Measurements from ENCODE around the gene TMEM41B. TPM values are rescaled to one million over a fixed set of nuclear protein-coding genes. Genes with fewer than 3 reads are reported as not detected.
A peak's percentile ranks its signal among the peaks of the same experiment; 100 is the strongest.

TMEM41B gene
- total and polyA plus RNA-seq, 2 experiments from 2014 or later, result 35.3 to 47.7 TPM

DNA sequence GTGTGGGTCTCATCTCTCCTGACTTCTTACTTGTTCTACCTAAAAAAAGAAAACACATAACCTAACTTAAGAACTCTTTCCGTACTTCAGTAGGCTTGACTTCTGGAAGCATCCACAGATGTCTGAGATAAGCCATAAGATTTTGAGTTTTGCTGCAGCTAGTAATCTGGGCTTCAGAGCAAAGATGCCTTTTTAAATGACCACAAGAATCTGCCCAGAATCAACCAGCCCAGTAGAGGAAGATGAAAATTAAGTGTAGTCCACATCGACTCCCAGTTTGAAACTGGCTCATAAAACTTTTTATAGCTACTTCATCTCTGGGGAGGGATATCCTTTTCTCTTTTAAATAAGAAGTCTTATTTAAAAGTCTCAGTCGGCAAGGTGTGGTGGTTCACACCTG, 60.0 kb downstream of the TMEM41B start:
- 83% methylated on average over 3 of the region's 3 CpGs for WGBS, 2 experiments (ENCODE audit: low coverage in 1 of 2, low lambda C conversion rate in 2 of 2, missing lambda C conversion rate in 2 of 2)
- no peak overlapping the region for H3K4me3 ChIP-seq
- 0 out of 2 replicates have a peak, but pooled peaks cover 5% of the 10 kb centered on the region for H3K36me3 ChIP-seq (ENCODE audit: low read depth)
- no peaks in the 10 kb centered on the region for H3K9me3 ChIP-seq (ENCODE audit: low read depth)
- in situ Hi-C loops (cut with MboI), result no loop called here
- H2AFZ ChIP-seq, result no peak overlapping the region
- H4K20me1 ChIP-seq (ENCODE audit: insufficient read depth), result peaks cover 14% of the 10 kb centered on the region; the same call in 1 of the 2 replicates
- H3K79me2 ChIP-seq (ENCODE audit: insufficient read depth), result peaks cover 100% of the 10 kb centered on the region
- no peak for DNase-seq
- no peak overlapping the region for H3K9ac ChIP-seq
- H3K4me2 ChIP-seq (ENCODE audit: unreplicated experiment), result no peak overlapping the region
- peaks cover 10% of the 10 kb centered on the region for H3K4me1 ChIP-seq (ENCODE audit: insufficient read depth)
- H3K27ac ChIP-seq, result no peak overlapping the region
- H3K9me2 ChIP-seq (ENCODE audit: insufficient read depth), result no peaks in the 10 kb centered on the region
- no peaks in the 10 kb centered on the region for H3K27me3 ChIP-seq (replicated peaks; ENCODE audit: insufficient read depth)
- peaks cover 12% of the 10 kb centered on the region; the same call in 1 of the 2 replicates for H3F3A ChIP-seq (ENCODE audit: insufficient read depth)
- no peak for TF ChIP-seq EZH2 (IDR thresholded peaks at IDR 0.05; ENCODE audit: insufficient read depth, poor library complexity, severe bottlenecking)
- TF ChIP-seq EZH2phosphoT487 (IDR thresholded peaks at IDR 0.05; ENCODE audit: insufficient read depth, low read depth), result no peak

DNA sequence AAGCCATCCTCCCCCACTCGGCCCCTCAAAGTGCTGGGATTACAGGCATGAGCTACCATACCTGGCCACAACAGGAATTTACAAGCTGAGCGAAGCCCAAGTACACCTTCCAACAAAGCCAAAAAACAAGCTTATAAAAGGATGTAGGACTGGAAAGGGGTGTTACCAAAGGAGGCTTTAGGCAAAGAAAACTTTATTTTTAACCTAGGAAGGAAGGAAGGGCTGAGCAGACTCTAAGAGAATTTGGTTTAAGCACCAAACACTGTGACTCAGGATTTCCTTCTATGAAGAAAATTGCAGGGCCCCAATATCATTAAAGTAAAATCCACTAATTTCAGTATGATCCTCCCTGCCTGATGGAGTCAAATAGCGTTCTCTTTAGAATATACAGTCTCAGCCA, 61.3 kb downstream of the TMEM41B start:
- in situ Hi-C loops (cut with MboI), result no loop called here
- H3K27me3 ChIP-seq (replicated peaks; ENCODE audit: insufficient read depth), result no peaks in the 10 kb centered on the region
- peaks cover 6% of the 10 kb centered on the region; the same call in 1 of the 2 replicates for H4K20me1 ChIP-seq (ENCODE audit: insufficient read depth)
- peaks cover 100% of the 10 kb centered on the region for H3K79me2 ChIP-seq (ENCODE audit: insufficient read depth)
- WGBS, 2 experiments (ENCODE audit: low coverage in 1 of 2, low lambda C conversion rate in 2 of 2, missing lambda C conversion rate in 2 of 2), result 42 to 45% methylated on average over 3 of the region's 3 CpGs
- no peak overlapping the region for H2AFZ ChIP-seq
- H3F3A ChIP-seq (ENCODE audit: insufficient read depth), result peaks cover 12% of the 10 kb centered on the region; the same call in 1 of the 2 replicates
- no peaks in the 10 kb centered on the region for H3K9me3 ChIP-seq (ENCODE audit: low read depth)
- H3K4me3 ChIP-seq, result no peak overlapping the region
- peak; percentile 60 for DNase-seq
- H3K27ac ChIP-seq, result peak overlapping the region; percentile 30; the same call in 1 of the 2 replicates
- 0 out of 2 replicates have a peak, but pooled peaks cover 5% of the 10 kb centered on the region for H3K36me3 ChIP-seq (ENCODE audit: low read depth)
- peaks cover 10% of the 10 kb centered on the region for H3K4me1 ChIP-seq (ENCODE audit: insufficient read depth)
- H3K9ac ChIP-seq, result no peak overlapping the region
- no peak for TF ChIP-seq EZH2 (IDR thresholded peaks at IDR 0.05; ENCODE audit: insufficient read depth, poor library complexity, severe bottlenecking)
- no peak for TF ChIP-seq EZH2phosphoT487 (IDR thresholded peaks at IDR 0.05; ENCODE audit: insufficient read depth, low read depth)
- H3K4me2 ChIP-seq (ENCODE audit: unreplicated experiment), result peak overlapping the region; percentile 3
- no peaks in the 10 kb centered on the region for H3K9me2 ChIP-seq (ENCODE audit: insufficient read depth)

DNA sequence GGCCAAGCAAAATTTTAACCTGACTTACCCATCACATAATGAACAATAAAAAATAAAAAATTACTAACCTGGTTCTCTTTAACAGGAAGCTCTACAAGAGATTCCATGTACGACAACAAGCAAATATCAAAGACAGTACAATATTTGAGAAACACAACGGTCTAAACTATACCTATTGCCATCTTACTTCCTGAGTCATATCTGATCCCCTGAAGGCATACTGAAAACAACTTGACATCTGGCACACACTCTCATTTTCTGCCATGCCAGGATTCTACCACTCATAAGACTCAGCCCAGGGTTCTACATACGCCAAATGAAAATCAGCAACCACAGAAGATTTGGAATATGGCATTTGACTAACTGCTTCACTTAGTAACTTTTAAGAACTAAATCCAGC, 63.1 kb downstream of the TMEM41B start:
- Histone ChIP-seq H3K27me3 (replicated peaks; ENCODE audit: insufficient read depth) (no peaks in the 10 kb centered on the region), H3K27ac (no peak overlapping the region), H3K9ac (no peak overlapping the region), H3K4me2 (ENCODE audit: unreplicated experiment) (no peak overlapping the region), H3K36me3 (ENCODE audit: low read depth) (0 out of 2 replicates have a peak, but pooled peaks cover 5% of the 10 kb centered on the region), H4K20me1 (ENCODE audit: insufficient read depth) (peaks cover 14% of the 10 kb centered on the region; the same call in 1 of the 2 replicates), H3K9me2 (ENCODE audit: insufficient read depth) (no peaks in the 10 kb centered on the region), H3K4me1 (ENCODE audit: insufficient read depth) (peaks cover 10% of the 10 kb centered on the region), H3K79me2 (ENCODE audit: insufficient read depth) (peaks cover 100% of the 10 kb centered on the region), H3K4me3 (no peak overlapping the region), H2AFZ (no peak overlapping the region), H3F3A (ENCODE audit: insufficient read depth) (peaks cover 8% of the 10 kb centered on the region; the same call in 1 of the 2 replicates), H3K9me3 (ENCODE audit: low read depth) (no peaks in the 10 kb centered on the region)
- TF ChIP-seq EZH2 (IDR thresholded peaks at IDR 0.05; ENCODE audit: insufficient read depth, poor library complexity, severe bottlenecking) (no peak), EZH2phosphoT487 (IDR thresholded peaks at IDR 0.05; ENCODE audit: insufficient read depth, low read depth) (no peak)
- DNase-seq, result no peak
- in situ Hi-C loops (cut with MboI), result no loop called here
- 97 to 98% methylated on average over 3 of the region's 3 CpGs for WGBS, 2 experiments (ENCODE audit: low coverage in 1 of 2, low lambda C conversion rate in 2 of 2, missing lambda C conversion rate in 2 of 2)

DNA sequence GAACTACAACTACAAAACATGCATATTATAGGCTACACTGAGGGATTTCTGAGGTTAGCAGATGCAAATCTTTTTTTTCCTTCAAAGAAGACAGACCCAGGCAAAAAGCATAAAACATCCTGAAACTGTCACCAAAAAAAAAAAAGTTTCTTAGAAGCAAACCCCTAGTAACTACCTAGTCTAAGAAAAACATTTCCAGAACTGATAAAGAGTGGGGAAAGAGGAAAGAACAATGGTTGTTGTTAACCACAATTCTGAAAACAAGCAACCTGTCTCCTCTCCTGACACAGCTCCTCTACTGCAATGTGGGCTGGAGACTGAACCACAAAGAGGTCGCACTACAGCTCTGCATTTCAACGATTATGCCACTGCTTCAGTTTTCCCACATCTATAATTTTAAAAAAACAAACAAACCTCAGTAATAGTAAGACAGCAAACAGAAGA, 64.2 kb downstream of the TMEM41B start:
- Histone ChIP-seq H3K4me2 (ENCODE audit: unreplicated experiment) (no peak overlapping the region), H4K20me1 (ENCODE audit: insufficient read depth) (peaks cover 18% of the 10 kb centered on the region; the same call in 1 of the 2 replicates), H3K4me1 (ENCODE audit: insufficient read depth) (peaks cover 10% of the 10 kb centered on the region), H3K79me2 (ENCODE audit: insufficient read depth) (peaks cover 100% of the 10 kb centered on the region), H2AFZ (no peak overlapping the region), H3K9me3 (ENCODE audit: low read depth) (no peaks in the 10 kb centered on the region), H3K27me3 (replicated peaks; ENCODE audit: insufficient read depth) (no peaks in the 10 kb centered on the region), H3F3A (ENCODE audit: insufficient read depth) (0 out of 2 replicates have a peak, but pooled peaks cover 6% of the 10 kb centered on the region), H3K9me2 (ENCODE audit: insufficient read depth) (no peaks in the 10 kb centered on the region), H3K27ac (no peak overlapping the region), H3K36me3 (ENCODE audit: low read depth) (0 out of 2 replicates have a peak, but pooled peaks cover 1% of the 10 kb centered on the region), H3K9ac (no peak overlapping the region), H3K4me3 (no peak overlapping the region)
- WGBS, 2 experiments (ENCODE audit: low coverage in 1 of 2, low lambda C conversion rate in 2 of 2, missing lambda C conversion rate in 2 of 2), result 70 to 80% methylated on average over 2 of the region's 2 CpGs
- TF ChIP-seq EZH2 (IDR thresholded peaks at IDR 0.05; ENCODE audit: insufficient read depth, poor library complexity, severe bottlenecking), result no peak
- no peak for TF ChIP-seq EZH2phosphoT487 (IDR thresholded peaks at IDR 0.05; ENCODE audit: insufficient read depth, low read depth)
- no peak for DNase-seq
- in situ Hi-C loops (cut with MboI), result no loop called here
